Astrocyte of the cerebellum (primary cell): ENCODE data around the gene CIAO1.

Experiments used
- DNase-seq: peaks from one replicate; pipeline ENCODE4 v3.0.0-alpha.2; 2011; ENCODE audit warnings: low read depth
- H3K4me3 ChIP-seq: 2 replicates; pipeline ENCODE4 v1.5.1; 2011; ENCODE audit warnings: mild to moderate bottlenecking, low read depth, low read length, moderate library complexity
- CTCF ChIP-seq: IDR thresholded peaks from 2 replicates; pipeline ENCODE4 v1.5.1; 2012; ENCODE audit warnings: low read length, low read depth, moderate library complexity, mild to moderate bottlenecking; ENCODE audit errors: missing control alignments
- in situ Hi-C: cut with HindIII; loops from 2 replicates; pipeline ENCODE4 v1.10.0; 2017; ENCODE audit warnings: low sequenced_read_pairs

The CIAO1 gene

GRCh38 chr2:96320326-96320725 lies 54.3 kb downstream of the CIAO1 start:
- in situ Hi-C loops = no loop called here
- H3K4me3 ChIP-seq = peak overlapping the region; percentile 64
- TF ChIP-seq CTCF = no peak
- no peak for DNase-seq

GRCh38 chr2:96320728-96321622 lies 55.0 kb downstream of the CIAO1 start:
- H3K4me3 ChIP-seq = peak overlapping the region; percentile 64
- DNase-seq = no peak
- in situ Hi-C loops = no loop called here
- TF ChIP-seq CTCF = no peak
